Panc1 (cell line): ENCODE data around the gene METTL24.

Source experiments
- CTCF ChIP-seq: fragments of 450-650 bp; IDR thresholded peaks from 2 replicates; pipeline ENCODE4 v1.5.1; 2017; ENCODE audit warnings: mild to moderate bottlenecking
- POLR2AphosphoS5 ChIP-seq: IDR thresholded peaks from 2 replicates; pipeline ENCODE4 v1.6.1; 2012; ENCODE audit warnings: mild to moderate bottlenecking, low read depth, low read length, moderate library complexity
- REST ChIP-seq, 2 experiments: IDR thresholded peaks; 2 replicates each; pipeline ENCODE4 v1.6.1; 2011 to 2012; ENCODE audit warnings: low read depth in 2 of 2, control low read depth in 1 of 2, low read length in 1 of 2, mild to moderate bottlenecking in 1 of 2, moderate library complexity in 1 of 2; ENCODE audit not compliant: insufficient read depth in 1 of 2
- SIN3A ChIP-seq: IDR thresholded peaks from 2 replicates; pipeline ENCODE4 v1.6.1; 2012; ENCODE audit warnings: low read depth, mild to moderate bottlenecking, low read length, moderate library complexity, borderline replicate concordance; ENCODE audit not compliant: insufficient read depth

- TF ChIP-seq CTCF (no peak), POLR2AphosphoS5 (no peak), REST (IDR thresholded peaks at IDR 0.05; ENCODE audit: insufficient read depth in 1 of 2, low read depth in 2 of 2, low read length in 1 of 2) (no peak), SIN3A (no peak)
These were observed 107.3 kb downstream of the METTL24 start for GRCh38 chr6:110250838-110251237.
